Measurements from ENCODE around the gene GPR180.
A peak's percentile ranks its signal among the peaks of the same experiment; 100 is the strongest.

The GPR180 gene

DNA sequence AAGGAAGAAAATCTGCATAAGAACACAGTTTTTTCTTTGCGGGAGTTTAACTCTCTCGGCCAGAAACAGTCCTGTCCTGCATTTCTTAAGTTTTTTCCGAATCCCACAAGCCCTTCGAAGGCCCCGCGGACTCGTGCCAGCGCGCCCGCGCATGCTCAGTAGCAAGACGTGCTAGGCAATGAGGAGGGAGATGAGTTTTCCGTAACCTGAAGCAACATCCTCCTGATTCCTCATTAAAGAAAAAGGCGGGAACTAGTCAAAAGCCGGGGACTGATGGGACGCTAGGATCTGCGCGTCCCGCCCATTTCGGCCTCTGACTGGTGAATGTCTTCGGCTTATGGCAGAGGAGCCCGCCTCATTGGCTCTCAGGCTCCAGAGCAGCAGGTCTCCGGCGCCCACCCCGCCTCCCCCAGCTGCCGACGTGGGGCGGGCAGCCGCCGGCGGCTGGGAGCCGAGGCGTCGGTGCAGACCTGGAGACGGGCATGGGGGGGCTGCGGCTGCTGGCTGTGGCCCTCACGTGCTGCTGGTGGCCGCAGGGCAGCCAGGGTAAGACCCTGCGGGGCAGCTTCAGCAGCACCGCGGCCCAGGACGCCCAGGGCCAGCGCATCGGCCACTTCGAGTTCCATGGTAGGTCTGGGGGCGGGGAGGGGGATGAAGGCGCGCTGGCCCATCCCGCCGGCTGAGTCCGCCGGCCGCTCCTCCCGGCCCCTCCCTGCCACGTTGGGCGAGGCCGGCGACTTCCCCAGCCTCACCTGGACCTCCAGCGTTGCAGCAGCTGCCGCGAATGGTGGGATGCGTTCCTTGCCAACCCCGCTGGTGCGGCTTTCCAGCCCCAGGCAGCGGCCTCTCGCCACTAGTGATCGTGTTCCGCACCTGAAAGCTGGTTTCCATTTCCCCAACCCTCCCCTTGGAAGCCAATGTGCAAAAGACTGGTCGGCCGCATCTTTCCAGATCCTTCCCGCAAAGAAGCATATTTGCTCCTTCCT lies at the start of gene GPR180:
Gene GPR180, plus strand, starts transcription at position 412 of the 986 bp plus-strand sequence. Its CDS starts 71 bp downstream, at position 483.
- peak; percentile 92 for DNase-seq

DNA sequence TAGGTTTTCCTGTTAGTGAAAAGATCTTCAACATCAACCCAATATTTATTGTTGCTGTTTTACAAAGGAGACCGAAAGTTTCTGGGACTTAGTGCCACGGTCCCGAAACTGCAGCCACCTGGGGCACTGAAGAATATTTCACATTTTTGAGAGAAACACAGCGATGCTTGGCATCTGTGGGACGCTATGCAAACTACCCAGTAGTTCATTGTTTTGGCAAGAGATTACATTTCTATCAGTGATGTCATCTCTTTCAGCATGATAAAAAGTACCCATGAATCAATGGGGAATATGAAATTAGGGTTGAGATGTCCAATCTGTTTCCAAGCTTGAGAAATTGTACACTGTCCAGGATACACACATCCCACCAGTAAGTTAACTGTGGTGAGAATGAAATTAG lies 49.6 kb upstream of the GPR180 start:
- DNase-seq: no peak

DNA sequence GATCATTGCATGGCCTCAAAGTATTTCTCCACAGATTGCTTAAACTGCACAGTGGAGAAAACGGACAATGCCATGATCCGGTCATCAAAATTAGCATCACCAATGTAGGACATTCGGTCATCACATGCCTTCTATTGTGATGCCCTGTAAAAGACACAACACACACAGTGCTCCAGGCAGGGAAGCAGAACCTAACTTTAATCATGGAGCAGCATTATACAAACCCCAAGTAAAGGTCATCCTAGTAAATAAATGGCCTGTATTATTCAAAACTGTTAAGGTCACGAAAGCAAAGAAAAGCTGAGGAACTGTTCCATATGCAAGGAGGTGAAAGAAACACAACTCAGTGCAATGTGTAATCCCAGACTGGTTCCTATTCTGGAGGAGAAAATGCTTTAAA lies 47.9 kb upstream of the GPR180 start:
- no peak for DNase-seq

DNA sequence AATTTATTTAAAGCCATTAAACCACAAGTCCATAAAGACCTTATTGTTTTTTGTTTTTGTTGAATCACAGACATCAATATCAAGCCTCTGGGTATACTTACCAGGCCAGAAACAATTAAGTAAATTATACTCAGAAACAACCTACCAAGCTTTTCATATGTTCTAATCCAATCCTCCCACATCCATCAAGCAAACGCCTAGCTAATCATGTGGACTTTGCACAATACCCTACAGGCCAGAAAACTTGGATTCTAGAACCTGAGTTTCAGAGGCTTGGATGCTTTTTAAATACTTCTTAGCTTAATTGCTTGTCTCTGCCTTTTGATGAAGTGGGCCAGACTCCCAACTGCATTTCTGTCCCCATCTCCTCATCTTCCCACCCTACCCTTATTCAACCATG lies 45.6 kb upstream of the GPR180 start:
- no peak for DNase-seq

DNA sequence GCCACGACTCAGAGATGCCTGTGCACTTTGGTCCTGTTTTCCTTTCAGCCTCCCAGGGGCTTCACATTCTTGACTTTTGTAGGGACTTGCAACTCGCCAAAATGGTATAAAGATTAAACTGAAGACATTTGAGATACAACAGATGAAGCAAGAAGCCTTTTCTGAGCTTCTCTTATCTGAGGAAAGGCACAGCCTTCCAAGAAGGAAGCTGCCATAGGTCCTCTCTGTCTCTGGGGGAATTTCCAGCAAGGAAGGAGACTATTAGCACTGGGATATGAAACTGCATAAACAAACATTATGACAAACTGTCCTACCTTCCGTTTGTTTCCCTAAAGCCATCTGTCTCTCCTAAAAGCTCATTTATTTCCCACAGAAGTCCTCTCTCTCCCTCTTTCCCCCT lies 45.0 kb upstream of the GPR180 start:
- DNase-seq: no peak

DNA sequence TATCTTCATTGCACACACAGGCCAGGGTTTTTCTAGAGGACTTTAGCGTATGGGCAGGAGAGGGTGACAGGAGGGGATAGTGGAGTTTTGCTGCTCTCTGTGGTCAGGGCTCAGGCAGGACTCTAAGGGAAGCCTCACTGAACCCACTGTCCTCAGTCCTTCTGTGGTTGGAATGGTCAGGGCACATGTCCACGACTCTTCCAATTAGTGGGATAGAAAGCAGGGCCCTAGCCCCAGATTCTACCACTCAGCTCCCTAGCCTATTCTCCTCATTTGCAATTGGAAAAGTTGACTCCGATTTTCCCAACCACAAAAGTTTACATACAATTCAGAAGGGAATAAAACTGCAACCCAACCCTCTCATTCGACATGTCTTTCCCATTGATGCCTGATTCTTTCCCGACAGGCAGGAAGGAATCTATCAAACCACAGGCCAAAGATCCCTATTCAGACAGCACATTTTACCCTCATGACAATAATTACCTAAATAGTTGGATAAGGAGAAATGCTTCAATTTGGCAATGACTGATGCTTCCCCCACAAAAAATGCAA lies 43.9 kb upstream of the GPR180 start:
- DNase-seq: no peak

DNA sequence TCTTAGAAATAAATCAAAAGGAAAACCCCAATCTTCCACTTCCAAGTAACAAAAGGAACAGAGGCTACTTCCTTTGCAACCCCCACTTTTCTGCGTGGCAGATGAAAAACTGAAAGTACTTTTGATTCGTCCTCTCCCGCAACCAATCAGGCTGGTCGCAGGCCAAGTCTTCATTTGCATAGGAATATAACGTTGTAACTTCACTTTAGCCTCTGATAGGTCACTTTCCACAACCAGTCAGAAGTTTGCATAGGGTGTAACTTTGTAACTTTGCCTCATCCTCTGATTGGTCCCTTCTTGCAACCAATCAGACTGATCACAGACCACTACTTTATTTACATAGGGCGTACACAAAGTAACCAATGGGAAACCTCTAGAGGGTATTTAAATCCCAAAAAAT lies 42.9 kb upstream of the GPR180 start:
- no peak for DNase-seq

DNA sequence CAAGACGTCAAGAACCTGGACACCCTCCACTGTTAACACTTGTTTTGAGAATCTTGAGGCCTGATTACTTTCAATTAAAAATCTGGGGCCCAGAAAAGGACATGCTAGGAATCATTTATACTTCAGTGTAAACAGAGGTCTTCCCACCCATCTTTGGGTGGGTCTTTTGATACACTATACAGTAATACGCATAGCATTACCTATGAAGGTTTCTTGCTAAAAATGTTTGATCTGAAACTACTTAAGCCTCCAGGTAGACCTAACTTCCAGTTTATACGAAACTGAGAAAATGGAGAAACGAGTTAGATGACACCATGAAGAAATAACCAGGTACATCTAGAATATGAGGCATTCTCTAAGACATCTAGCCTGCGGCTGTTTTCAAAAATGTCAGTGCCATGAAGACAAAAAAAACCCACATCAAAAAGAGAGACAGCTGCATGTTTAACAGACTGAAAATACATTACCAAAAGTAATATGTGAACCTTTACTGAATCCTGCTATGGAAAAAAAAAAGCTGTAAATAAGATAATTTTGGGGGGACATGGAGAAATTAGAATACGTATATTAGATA lies 42.3 kb upstream of the GPR180 start:
- no peak for DNase-seq

DNA sequence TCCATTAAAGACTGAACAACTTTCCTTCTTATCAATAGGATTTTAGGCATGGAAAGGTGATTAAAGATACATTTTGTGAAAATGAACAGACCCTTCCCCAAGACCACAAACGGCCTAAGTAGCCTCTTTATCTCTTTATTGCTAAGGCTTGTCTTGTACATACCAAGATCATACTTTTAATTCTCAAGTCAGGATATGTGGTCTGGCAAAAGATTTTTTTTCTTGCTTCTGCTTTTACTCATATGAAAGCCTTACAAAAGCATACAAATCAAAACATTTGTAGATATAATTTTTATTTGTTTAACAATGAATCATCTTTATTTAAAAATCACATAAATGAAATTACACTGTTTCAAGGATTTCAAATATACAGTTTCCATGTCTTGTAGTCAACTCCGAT lies 41.5 kb upstream of the GPR180 start:
- no peak for DNase-seq

DNA sequence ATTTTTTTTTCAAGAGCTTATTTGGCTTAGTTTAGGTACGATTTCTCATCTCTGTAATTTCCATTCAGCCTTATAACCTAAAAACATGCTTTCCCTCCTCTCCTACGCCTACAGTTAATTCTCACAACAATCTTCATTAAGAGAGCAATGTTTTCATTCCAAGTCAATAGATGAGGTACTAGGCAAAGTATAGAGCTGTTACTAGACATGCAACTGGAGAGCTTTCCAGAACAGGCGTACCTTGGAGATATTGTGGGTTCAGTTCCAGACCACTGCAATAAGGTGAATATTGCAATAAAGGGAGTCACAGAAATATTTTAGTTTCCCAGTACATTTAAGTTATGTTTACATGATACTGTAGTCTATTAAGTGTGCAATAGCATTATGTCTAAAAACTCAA lies 40.5 kb upstream of the GPR180 start:
- DNase-seq: no peak

DNA sequence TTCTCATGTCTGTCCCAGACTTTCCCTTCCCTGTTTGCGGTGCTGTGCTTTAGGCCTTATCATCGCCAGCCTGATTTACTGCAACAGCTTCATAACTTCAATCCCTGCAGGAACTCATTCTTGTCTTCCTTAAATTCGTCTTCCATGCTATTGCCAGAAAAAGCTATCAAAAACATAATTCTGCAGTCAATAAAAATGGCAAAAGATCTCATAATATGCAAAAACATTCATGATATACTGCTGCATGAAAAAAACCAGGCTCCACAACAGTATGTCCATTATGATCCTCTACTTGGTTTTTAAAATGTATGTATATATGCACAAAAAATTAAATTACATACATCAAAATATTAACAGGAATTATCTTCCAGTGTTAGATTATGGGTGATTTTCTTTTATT lies 34.1 kb upstream of the GPR180 start:
- DNase-seq: no peak

DNA sequence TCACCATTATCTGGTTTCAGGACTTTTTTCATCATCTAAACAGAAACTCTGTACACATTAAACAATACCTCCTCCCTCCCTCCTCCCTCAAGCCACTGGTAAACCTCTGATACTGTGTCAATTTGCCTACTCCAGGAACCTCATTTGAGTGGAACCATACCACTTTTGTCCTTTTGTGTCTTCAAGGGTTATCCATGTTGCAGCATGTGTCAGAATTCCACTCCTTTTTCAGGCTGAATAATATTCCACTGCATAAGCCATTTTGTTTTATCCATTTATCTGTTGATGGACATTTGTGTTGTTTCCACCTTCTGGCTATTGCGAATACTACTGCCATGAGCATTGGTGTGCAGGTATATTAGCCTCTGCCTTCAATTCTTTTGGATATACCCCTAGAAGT lies 33.2 kb upstream of the GPR180 start:
- no peak for DNase-seq

DNA sequence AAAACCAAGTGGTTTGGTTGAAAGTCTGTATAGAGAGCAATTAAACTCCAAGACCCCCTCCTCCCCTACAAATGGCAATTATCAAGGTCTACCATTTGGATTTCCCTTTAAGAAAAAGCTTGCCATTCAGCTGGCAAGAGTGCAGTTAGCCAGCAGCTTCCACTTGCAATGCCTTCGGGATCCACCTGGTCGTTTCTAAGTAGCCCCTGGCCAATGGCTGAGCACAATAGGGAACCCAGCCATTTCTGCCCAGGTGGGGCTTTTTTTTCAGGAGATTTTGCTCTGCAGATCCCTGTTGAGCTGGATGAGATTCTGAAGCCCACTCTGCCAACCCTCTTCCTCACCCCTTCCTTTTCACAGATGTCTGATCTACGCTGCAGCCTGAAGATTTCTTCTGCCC lies 32.0 kb upstream of the GPR180 start:
- no peak for DNase-seq

DNA sequence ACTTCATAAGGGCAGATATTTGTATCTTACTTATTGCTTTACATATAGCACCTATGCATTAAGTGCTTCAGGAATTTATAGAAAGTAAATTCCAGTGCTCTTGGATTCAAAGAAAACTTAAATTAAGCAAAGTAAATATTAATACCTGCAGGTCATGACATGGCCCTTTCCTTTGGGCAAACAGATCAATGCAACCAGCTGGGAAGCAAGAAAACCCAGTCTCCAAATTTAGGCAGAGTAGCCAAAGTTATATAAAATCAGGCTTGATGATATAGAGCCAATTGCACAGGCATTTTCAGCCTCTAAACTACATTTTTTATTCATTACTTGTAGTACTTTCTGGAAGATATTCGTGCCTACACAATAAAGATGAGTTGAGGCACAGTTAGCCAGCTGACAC lies 22.6 kb upstream of the GPR180 start:
- DNase-seq: no peak

DNA sequence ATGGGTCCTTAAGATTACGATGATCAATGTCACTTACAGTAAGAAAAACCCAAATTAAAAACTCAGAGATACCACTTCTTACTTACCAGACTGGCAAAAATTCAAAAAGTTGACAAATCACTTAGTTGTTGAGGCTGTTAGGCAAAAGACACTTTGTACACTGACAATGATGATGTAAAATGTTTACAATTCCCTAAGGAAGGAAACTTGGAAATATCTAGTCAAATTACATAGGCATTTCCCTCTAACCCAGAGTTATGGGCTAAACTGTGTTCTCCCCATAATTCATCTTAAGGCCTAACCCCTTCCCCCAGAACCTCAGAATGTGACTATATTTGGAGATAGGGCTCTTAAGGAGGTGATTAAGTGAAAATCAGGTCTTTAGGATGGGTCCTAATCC lies 17.7 kb upstream of the GPR180 start:
- DNase-seq: no peak

DNA sequence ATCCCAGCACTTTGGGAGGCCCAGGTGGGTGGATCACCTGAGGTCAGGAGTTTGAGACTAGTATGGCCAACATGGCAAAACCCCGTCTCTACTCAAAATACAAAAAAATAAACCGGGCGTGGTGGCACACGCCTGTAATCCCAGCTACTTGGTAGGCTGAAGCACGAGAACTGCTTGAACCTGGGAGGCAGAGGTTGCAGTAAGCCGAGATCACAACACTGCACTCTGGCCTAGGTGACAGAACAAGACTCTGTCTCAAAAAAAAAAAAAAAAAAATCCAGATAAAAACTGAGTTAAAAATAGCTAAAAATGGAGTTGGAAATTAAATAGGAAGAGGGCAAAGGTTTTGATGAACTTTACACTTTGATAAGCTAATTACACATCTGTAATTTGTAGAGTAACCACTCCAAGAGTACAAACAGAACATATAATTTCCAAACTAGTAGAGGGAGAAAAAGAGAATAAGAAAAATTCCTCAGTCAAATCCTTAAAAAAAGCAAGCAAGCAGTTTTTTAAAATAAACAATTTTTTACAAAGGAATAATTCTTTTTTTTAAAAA lies 16.0 kb upstream of the GPR180 start:
- DNase-seq: no peak

DNA sequence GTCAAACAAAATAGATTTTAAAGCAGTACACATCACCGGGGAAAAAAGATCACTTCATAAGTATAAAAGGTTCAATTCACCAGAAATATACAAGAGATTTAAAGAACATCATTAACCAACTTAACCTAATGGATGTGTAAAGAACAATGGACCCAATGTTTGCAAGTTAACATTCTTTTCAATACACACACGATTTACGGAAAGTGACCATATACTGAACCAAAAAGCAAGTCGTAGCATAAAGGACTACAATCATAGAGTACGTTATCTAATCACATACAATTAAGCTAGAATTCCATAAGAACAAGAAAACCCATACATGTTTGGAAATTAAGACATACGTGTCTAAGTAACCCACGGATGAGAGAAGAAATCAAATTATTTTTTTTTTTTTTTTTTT lies 15.3 kb upstream of the GPR180 start:
- DNase-seq: no peak

DNA sequence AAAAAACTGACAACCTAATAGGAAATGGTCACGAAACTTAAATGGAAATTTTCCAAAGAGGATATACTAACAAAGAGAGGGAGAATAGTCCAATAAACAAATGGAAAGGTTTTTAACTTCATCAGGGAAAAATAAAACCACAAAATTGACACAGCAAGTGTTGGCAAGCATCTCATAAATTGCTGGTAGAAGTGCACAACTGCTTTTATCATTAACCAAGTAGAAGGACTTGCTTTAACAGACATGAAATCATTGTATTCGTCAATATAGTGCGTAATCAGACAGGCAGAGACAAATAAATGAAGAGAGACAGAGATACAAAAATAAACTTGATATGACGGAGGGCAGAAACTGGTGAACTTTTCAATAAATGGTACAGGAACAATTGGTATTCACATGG lies 13.1 kb upstream of the GPR180 start:
- DNase-seq: no peak

DNA sequence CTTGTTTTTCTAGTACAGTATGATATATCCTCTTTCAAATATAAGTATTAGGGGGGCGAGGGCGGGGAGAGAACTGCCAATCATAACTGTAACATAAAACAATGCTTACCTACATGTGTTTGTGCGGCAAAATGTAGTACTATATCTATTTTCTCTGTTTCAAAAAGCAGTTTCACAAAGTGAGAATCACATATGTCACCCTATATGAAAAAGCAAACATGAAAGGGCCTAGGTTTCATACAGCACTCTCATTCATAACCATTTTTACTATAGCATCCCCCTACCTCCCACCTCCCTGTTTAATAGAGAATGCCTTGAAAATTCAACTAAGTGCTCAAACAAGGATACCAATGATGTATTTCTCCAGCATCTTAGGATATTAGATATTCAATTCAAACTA lies 10.9 kb upstream of the GPR180 start:
- no peak for DNase-seq

DNA sequence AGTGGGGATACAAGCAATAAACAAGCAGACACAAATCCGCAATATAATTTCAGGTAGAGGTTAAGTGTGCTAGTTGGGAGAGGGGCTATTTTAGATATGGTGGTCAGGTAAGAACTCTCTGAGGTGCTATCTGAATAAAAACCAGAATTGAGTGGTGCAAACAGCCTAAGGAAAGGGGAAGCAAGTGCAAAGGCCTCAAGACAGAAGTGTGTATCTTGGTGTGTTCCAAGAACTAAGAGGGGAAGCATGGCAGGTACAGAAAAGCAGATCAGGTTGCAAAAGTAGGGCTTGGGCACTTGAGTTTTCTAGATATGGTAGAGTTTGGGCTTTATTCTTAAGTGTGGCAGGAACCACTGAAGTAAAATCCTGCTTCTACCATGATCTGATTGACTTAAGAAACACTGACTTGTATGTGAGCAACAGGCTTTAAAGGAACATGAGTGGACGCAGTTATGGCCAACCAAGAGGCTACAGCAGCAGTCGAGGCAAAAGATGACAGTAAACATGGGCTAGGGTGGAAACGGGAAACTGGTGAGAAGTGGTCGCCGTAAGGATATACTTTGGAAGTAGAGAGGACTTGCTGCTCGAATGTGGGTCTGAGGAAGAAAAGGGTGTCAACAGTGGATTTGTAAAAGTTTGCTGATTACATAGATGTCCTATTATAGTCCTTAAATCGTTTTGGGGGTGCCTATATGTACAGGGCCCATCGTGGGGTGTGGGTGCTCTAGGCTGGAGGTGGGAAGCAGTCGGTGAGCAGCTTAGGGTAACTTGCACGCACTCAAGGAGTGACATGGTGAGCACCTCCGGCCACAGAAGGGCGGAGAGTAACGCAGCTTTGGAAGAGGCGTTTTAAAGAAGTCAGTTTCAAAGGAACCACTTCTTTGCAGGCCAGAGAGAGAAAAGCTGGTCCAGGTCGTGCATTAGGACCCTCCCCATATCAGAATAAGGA lies 6.4 kb upstream of the GPR180 start:
- no peak for DNase-seq

DNA sequence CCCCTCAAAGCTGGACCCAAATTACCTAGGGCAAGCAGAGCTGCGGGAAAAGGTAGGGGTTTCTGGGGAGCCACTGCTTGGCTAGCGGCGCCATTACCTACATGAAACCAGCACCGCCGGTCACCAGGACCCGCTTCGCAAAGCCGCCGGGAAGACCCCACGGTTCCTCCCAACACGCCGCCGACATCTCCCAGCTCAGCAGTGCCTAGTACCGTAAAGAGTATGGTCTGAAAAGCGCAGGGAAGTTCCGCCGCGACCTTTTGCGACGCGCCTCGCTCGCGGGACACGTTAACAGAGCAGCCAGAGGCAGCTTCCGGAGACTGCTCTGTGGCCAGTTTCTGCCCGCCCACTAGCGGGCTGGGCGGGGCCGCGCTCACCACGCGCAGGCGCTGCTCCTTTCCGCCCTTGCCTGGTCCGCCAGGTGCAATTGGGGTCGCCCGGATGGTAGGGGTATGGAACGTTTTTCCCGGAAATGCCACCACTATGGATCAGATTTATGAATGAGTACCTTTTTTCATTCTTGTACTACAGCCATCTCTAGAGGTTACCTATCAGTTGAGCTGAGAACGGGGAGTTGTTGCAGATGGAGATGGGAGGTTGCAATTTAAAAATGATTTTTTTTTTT lies 5.6 kb upstream of the GPR180 start, which contains the start of gene TGDS:
Gene TGDS, minus strand, starts transcription at position 203 of the 625 bp plus-strand sequence. Its CDS starts 16 bp downstream, at position 187.
- peak; percentile 91 for DNase-seq

DNA sequence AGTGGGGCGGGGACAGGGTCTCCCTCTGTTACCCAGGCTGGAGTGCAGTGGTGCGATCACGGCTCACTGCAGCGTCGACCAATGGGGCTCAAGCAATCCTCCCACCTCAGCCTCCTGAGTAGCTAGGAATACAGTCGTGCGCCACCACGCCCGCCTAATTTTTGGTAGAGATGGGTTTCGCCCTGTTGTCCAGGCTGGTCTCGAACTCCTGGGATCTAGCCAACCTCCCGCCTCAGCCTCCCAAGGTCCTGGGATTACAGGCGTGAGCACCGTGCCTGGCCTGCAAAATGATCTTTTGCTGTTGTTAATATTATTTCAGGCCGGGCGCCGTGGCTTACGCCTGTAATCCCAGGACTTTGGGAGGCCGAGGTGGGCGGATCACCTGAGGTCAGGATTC lies 5.1 kb upstream of the GPR180 start:
- no peak for DNase-seq
